Mammary epithelial cell (primary cell): ENCODE results near the gene CDK14.

ENCODE experiments used
- CTCF ChIP-seq, 2 donors: IDR thresholded peaks in 1 of 2; conservative IDR thresholded peaks in 1 of 2; 2 replicates each; pipeline ENCODE4 v1.5.1; 2011 to 2012; ENCODE audit warnings: inconsistent platforms in 2 of 2, low read length in 2 of 2, mild to moderate bottlenecking in 2 of 2, control low read depth in 1 of 2, low read depth in 1 of 2; ENCODE audit not compliant: insufficient read depth in 1 of 2; ENCODE audit errors: extremely low read depth in 1 of 2
- EZH2 ChIP-seq: IDR thresholded peaks from 2 replicates; pipeline ENCODE4 v1.6.1; 2012; ENCODE audit warnings: low read length, inconsistent platforms, borderline replicate concordance

- TF ChIP-seq CTCF (conservative IDR thresholded peaks at IDR 0.05 in 1 of 2, IDR thresholded peaks at IDR 0.05 in 1 of 2; ENCODE audit: extremely low read depth in 1 of 2, insufficient read depth in 1 of 2, low read depth in 1 of 2, low read length in 2 of 2) (no peak), EZH2 (no peak)
These were observed 172.2 kb downstream of the CDK14 start for GRCh38 chr7:90768301-90768700.
